HG03095 (cell line): ENCODE measurements around the gene MARF1.
A peak's percentile ranks its signal among the peaks of the same experiment; 100 is the strongest.
"Not testable (repeated sequence)": the region's sequence is repeated elsewhere in the genome, so short reads cannot be mapped to it uniquely, and the experiment has no call there.

Experiments
- ATAC-seq: cut with Tn5 transposase; IDR thresholded peaks from one replicate; pipeline ENCODE4 v1.9.1; 2021; ENCODE audit warnings: moderate library complexity; ENCODE audit not compliant: unreplicated experiment

MARF1 gene

GRCh38 chr16:15643048-15643945 lies at the start of gene MARF1:
Gene MARF1, minus strand, starts transcription at chr16:15643154. Its CDS starts 3,921 bp downstream, at chr16:15639233.
- peak; percentile 33 for ATAC-seq

GRCh38 chr16:15692508-15692907 lies 49.6 kb upstream of the MARF1 start:
- ATAC-seq, result not testable (repeated sequence)

DNA sequence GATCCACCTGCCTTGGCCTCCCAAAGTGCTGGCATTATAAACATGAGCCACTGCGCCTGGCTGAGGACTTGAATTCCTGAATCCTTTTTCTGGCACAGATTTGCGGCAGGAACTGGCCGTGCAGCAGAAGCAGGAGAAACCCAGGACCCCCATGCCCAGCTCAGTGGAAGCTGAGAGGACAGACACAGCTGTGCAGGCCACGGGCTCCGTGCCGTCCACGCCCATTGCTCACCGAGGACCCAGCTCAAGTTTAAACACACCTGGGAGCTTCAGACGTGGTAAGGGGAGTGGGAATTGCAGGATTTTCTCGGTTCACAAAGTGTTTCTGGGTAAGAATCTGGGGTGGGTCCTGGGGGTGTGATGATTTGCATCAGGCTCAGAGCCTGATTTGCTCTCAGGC lies 48.1 kb upstream of the MARF1 start:
- no peak for ATAC-seq

- no peak for ATAC-seq
Measured at GRCh38 chr16:15690296-15690695, 47.3 kb upstream of the MARF1 start.

- no peak for ATAC-seq
Measured at GRCh38 chr16:15689290-15689689, 46.3 kb upstream of the MARF1 start.

- no peak for ATAC-seq
Measured at GRCh38 chr16:15686287-15686686, 43.3 kb upstream of the MARF1 start.

DNA sequence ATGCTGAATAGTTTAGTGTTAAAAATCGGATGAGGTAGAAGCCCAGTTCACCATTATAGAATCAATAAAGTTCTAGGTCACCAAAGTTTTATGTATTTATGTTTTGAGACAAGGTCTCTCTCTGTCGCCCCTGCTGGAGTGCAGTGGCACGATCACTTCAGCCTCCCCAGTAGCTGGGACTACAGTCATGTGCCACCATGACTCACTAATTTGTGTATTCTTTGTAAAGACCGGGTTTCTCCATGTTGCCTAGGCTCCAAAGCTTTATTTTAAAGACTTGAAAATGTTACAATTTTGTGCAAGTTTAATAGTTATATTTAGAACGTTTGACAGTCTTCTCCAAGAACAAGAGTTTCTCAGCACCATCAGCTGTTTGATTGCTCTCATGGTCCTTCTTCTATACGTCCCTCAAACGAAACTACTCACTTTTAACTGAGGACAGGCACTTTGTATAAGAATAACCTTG lies 39.2 kb upstream of the MARF1 start:
- ATAC-seq, result no peak

- no peak for ATAC-seq
Measured at GRCh38 chr16:15677447-15677846, 34.5 kb upstream of the MARF1 start.

- no peak for ATAC-seq
Measured at GRCh38 chr16:15676506-15676905, 33.6 kb upstream of the MARF1 start.

- ATAC-seq, result no peak
Measured at GRCh38 chr16:15674571-15674970, 31.6 kb upstream of the MARF1 start.

DNA sequence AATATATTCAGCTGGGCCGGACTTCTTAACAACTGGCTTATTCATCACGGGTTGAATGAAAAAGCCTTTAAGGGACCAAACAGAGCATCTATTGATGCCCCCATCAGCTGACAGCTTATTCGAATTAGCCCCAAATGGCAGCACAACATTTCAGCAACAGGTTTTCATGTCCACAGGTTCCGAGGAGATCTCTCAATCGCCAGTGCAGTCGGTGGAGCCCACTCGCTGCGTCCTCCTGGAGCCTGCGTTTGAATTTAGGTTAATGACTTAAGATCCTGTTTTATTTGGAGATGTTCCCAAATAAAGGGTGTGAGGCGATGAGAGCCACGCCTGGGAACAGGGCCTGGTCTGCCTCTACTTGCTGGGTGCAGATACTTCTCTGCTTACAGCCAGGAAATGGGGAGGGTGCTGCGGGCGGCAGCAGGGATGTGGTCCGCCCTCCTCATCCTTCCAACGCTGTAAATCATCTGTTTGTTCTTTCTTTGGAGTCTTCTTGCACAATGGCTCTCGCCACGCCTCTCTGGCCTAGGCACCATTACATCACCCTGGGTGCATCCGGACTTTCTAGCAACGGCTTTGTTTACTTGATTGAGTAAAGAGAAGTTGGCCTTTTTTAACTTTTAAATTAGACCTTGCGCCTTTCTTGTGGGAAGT lies 29.7 kb upstream of the MARF1 start:
- no peak for ATAC-seq

DNA sequence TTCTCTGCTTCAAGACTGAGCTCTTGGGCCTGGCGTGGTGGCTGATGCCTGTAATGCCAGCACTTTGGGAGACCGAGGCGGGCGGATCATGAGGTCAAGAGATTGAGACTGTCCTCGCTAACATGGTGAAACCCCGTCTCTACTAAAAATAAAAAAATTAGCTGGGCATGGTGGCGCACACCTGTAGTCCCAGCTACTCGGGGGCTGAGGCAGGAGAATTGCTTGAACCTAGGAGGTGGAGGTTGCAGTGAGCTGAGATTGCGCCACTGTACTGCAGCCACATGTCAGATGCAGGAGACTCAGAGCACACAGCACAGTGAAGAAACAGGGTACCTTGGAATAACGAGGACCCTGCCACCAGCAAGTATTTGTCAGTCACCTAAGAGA lies 29.2 kb upstream of the MARF1 start:
- ATAC-seq, result not testable (repeated sequence)

DNA sequence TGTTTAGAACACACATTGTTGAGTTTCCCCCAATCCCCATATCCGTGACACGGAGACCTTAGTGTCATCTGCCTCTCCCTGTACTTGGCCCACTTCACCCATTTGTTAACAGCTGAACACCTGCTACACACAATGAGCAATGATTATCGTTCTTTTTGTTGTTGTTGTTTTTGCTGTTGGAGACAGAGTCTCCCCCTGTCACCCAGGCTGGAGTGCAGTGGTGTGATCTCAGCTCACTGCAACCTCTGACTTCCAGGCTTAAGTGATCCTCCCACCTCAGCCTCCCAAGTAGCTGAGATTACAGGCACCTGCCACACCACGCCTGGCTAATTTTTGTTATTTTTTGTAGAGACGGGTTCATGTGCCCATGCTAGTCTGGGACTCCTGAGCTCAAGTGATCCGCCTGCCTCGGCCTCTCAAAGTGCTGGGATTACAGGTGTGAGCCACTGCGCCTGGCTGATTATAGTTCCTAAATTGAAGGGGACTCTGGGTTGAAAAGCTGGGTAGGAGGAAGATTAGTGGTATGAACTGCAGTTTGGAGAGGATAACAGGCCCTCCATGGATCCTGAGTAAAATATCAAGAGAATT lies 28.7 kb upstream of the MARF1 start:
- ATAC-seq, result no peak

DNA sequence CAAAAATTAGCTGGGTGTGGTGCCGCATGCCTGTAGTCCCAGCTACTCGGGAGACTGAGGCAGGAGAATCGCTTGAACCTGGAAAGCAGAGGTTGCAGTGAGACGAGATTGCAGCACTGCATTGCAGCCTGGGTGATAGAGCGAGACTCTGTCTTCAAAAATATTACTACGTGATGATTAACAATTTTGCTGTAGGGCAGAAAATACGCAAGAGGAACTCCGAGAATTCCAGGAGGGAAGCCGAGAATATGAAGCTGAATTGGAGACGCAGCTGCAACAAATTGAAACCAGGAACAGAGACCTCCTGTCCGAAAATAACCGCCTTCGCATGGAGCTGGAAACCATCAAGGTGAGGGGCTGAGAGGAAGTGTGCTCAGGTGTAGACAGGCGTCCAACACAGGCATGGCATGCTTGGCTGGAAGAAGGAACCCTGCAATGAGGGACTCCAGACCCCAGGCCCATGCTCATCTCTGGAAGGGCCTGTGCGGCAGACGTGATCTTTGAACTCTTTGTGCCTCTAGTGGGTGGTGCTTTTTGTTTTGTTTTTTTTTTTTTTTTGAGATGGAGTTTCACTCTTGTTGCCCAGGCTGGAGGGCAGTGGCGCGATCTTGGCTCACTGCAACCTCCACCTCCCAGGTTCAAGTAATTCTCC lies 24.3 kb upstream of the MARF1 start:
- ATAC-seq, result no peak

- ATAC-seq, result no peak
Measured at GRCh38 chr16:15665107-15665506, 22.2 kb upstream of the MARF1 start.

DNA sequence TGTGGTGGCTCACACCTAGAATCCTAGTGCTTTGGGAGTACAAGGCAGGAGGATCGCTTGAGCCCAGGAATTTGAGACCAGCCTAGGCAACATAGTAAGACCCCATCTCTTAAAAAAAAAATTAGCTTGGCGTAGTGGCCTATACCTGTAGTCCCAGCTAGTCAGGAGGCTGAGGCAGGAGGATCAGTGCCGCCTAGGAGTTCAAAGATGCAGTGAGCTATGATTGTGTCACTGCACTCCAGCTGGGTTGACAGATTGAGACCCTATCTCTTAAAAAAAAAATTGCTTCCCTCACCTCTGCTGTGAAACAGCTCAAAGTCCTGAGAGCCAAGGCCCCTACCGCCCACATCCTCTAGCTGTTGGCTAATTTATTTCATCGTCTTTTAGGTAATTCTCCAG lies 17.2 kb upstream of the MARF1 start:
- ATAC-seq, result no peak

- no peak for ATAC-seq
Measured at GRCh38 chr16:15658556-15658955, 15.6 kb upstream of the MARF1 start.

DNA sequence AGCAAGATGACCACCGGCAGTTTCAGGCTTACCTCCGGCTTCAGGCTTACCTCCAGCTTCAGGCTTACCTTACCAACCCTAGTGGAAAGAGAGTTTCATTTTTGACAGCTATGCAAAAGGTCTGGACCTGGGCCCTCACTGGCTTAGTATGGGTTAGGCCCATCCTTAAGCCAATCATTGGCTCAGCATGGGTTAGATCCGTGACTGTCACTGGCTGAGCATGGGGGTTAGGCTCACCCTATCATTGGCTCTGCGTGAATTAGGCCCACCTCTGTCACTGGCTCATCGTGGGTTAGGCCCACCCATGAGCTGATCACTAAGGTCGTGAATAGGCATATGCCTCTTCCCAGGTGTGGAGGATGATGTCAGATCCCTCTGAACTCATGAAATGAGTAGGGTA lies 15.2 kb upstream of the MARF1 start:
- ATAC-seq, result no peak

- ATAC-seq, result not testable (repeated sequence)
Measured at GRCh38 chr16:15655561-15655960, 12.6 kb upstream of the MARF1 start.

DNA sequence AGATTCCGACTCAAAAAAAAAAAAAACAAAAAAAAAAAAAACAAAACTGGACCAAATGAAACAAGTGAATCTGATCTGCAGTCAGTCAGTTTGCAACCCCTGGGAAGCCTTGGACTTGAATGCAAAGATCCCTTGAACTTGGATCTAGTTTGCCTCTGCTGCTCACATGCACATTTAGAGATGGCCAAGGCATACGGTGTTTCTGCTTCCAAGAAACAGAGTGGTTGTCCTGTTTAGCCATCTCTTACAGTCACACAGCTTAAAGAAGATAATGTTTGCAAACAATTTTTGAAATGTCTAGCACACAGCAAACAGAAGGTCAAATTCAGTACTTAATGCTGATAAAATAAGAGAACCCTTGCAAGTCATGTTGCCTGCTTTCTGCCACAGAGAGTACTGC lies 11.6 kb upstream of the MARF1 start:
- no peak for ATAC-seq

DNA sequence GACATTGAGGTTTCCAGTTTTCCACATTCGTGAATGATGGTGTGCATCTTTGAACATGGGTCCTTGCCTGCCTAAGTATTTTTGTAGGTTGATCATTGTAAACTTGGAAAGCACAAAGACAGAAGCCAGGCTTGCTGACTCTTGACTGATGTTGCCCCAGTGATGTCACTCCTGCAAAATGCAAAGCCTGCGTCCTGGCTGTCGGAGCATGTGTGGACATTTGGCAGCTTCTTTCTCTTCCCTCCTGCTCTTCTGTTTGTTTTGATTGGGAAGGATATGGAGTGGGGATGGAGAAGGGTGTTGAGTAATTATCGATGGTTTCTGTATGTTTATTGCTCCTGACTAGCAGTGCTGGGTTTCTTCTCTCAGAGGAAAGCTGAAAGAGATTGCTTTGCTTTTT lies 10.3 kb upstream of the MARF1 start:
- ATAC-seq, result no peak
